SK-N-MC (cell line): Measurements from ENCODE around the gene ACP7.

Experiments
- EZH2 ChIP-seq: fragments of 200-600 bp; sonication (generic); IDR thresholded peaks from one replicate; pipeline ENCODE4 v1.6.1; 2017; ENCODE audit warnings: antibody characterized with exemption
- FOXP2 ChIP-seq: optimal IDR thresholded peaks from 2 replicates; pipeline ENCODE3; 2011; ENCODE audit warnings: mild to moderate bottlenecking, moderate library complexity; ENCODE audit not compliant: insufficient read depth; ENCODE audit errors: extremely low read length, control extremely low read depth

- TF ChIP-seq FOXP2: no peak
- no peak for TF ChIP-seq EZH2
Measured at GRCh38 chr19:39097299-39097698, 13.1 kb downstream of the ACP7 start.
